ENCODE measurements around the gene ZHX3.

The ZHX3 gene

DNA sequence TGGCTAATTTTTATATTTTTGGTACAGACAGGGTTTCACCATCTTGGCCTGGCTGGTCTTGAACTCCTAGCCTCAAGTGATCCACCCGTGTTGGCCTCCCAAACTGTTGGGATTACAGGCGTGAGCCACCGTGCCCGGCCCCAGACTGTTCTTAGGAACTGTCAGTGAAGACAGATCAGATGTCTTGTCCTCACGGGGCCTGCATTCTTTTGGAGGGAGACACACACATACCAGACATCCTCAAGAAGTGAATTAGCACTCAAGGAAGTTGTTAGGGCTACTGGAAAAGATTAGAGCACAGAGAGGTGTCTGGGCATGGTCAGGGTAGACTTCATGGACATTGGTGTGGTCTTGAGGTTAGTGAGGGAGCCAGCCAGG is 12.8 kb upstream of the ZHX3 start:
- H3K4me3 ChIP-seq (ENCODE audit: low read length): no peak overlapping the region
- TF ChIP-seq CTCF (conservative IDR thresholded peaks at IDR 0.05; ENCODE audit: low read length): no peak
- peak; percentile 68 for DNase-seq (ENCODE audit: low read depth)

DNA sequence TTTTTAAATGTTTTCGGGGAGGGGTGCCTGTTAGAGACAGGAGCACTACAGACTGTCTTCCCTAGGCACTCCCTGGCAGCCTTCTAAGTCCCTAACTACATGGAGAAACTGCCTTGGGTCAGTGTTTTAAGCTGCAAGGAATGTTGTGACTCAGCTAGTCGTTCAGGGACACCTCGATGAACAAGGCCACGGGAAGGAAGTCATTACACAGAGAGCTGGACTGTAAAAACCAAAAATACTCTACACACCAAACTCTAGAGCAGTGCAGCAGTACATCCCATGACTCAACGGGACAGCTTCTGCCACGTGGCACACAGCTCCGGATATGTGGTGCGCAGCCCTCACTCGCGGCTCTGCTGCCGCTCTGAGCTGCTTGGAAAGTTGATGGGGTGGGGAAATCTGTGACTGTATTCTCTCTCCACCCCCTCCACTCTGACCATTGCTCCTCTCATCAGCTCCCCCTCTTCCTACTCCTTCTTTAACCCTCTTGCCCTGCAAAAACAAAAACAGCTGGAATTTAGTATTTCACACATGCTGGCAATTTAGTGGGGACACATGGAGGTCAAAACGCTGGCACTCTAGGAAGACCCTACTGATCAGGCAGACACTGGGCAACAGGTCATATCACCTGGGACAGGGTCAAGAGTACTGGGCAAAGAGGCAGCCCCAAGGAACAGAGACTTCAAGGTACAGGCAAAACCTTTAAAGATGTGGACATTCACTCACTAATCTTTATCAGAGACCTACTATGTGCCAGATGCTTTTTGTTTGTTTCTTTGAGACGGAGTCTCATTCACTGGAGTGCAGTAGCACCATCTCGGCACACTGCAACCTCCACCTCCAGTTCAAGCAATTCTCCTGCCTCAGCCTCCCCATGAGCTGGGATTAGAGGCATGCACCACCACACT is 12.2 kb upstream of the ZHX3 start:
- TF ChIP-seq CTCF (conservative IDR thresholded peaks at IDR 0.05; ENCODE audit: low read length): no peak
- peak overlapping the region; percentile 33 for H3K4me3 ChIP-seq (ENCODE audit: low read length)
- peak; percentile 99 for DNase-seq (ENCODE audit: low read depth)

GRCh38 chr20:41327178-41327577 is 9.6 kb upstream of the ZHX3 start:
- no peak overlapping the region for H3K4me3 ChIP-seq (ENCODE audit: low read length)
- DNase-seq (ENCODE audit: low read depth): no peak
- TF ChIP-seq CTCF (conservative IDR thresholded peaks at IDR 0.05; ENCODE audit: low read length): no peak

DNA sequence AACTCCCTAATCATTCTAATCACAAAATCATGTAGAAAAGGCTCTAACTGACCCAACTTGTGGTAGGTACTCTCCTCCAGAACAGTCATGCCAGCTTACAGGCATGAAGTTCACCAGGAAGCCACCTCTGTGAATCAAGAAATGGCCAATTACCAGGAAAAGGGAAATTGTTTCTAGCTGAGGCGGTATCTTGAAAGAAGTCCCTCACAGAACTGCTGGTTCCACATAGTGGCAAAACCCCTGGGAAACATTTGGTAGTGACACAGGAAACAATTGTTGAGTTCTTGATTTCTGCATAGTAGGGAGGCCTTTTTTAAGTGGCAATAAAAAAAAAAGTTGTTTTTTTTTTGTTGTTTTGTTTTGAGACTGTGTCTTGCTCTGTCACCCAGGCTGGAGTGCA is 3.4 kb upstream of the ZHX3 start:
- no peak for DNase-seq (ENCODE audit: low read depth)
- no peak overlapping the region for H3K4me3 ChIP-seq (ENCODE audit: low read length)
- TF ChIP-seq CTCF (conservative IDR thresholded peaks at IDR 0.05; ENCODE audit: low read length): no peak

GRCh38 chr20:41320441-41320840 is 2.9 kb upstream of the ZHX3 start:
- no peak overlapping the region for H3K4me3 ChIP-seq (ENCODE audit: low read length)
- DNase-seq (ENCODE audit: low read depth): no peak
- TF ChIP-seq CTCF (conservative IDR thresholded peaks at IDR 0.05; ENCODE audit: low read length): no peak

GRCh38 chr20:41318271-41318649 is 729 bp upstream of the ZHX3 start:
- DNase-seq (ENCODE audit: low read depth): no peak

More at GRCh38 chr20:41318271-41318649, 729 bp upstream of the ZHX3 start:
- H3K4me3 ChIP-seq (ENCODE audit: low read length): peak overlapping the region; percentile 70
- TF ChIP-seq CTCF (conservative IDR thresholded peaks at IDR 0.05; ENCODE audit: low read length): no peak

Measured in AG10803 (cell line).